Coronary artery (tissue), 2 donors: Measurements from ENCODE around the gene TBC1D12.
"Not testable (repeated sequence)": the region's sequence is repeated elsewhere in the genome, so short reads cannot be mapped to it uniquely, and the experiment has no call there.

Source experiments
- DNase-seq: peaks from one replicate; pipeline ENCODE4 v3.0.0-alpha.2; 2017; ENCODE audit warnings: low spot score
- H3K27ac ChIP-seq, 2 donors: fragments of 200-600 bp; sonication (generic); one replicate each; pipeline ENCODE4 v1.5.1; 2016 to 2019
- H3K4me3 ChIP-seq: fragments of 200-600 bp; sonication (generic); 2 replicates; pipeline ENCODE4 v1.5.1; 2016; ENCODE audit warnings: mild to moderate bottlenecking, moderate library complexity
- CTCF ChIP-seq: fragments of 200-600 bp; sonication (generic); IDR thresholded peaks from one replicate; pipeline ENCODE4 v1.5.1; 2019; ENCODE audit warnings: antibody characterized with exemption

Gene TBC1D12

GRCh38 chr10:94493463-94493862, 91.1 kb downstream of the TBC1D12 start:
- H3K4me3 ChIP-seq = no peak overlapping the region
- no peak overlapping the region for H3K27ac ChIP-seq
- no peak for TF ChIP-seq CTCF
- DNase-seq = no peak

DNA sequence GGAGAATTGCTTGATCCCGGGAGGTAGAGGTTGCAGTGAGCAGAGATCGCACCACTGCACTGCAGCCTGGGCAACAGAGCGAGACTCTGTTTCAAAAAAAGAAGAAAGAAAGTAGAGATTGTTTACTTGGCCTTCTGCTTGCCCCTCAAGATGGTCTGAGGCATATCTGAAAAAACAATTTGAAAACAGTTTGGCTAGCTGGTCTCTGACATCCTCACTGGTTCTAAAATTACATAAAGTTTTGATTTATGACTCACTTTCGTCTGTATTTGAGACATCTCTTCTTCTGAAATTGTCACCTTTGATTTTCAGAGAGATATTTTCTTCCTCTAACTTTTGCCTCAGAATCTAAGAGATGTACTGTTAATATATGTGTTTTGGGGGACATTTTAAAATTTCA, 93.7 kb downstream of the TBC1D12 start:
- TF ChIP-seq CTCF = no peak
- Histone ChIP-seq H3K27ac (no peak overlapping the region), H3K4me3 (no peak overlapping the region)
- DNase-seq = no peak

GRCh38 chr10:94496646-94497045, 94.3 kb downstream of the TBC1D12 start:
- no peak for TF ChIP-seq CTCF
- DNase-seq = no peak

GRCh38 chr10:94500063-94500462, 97.7 kb downstream of the TBC1D12 start:
- no peak for DNase-seq
- Histone ChIP-seq H3K4me3 (no peak overlapping the region), H3K27ac (no peak overlapping the region)

More at GRCh38 chr10:94496646-94497045, 94.3 kb downstream of the TBC1D12 start:
- H3K4me3 ChIP-seq = no peak overlapping the region
- H3K27ac ChIP-seq = no peak overlapping the region

DNA sequence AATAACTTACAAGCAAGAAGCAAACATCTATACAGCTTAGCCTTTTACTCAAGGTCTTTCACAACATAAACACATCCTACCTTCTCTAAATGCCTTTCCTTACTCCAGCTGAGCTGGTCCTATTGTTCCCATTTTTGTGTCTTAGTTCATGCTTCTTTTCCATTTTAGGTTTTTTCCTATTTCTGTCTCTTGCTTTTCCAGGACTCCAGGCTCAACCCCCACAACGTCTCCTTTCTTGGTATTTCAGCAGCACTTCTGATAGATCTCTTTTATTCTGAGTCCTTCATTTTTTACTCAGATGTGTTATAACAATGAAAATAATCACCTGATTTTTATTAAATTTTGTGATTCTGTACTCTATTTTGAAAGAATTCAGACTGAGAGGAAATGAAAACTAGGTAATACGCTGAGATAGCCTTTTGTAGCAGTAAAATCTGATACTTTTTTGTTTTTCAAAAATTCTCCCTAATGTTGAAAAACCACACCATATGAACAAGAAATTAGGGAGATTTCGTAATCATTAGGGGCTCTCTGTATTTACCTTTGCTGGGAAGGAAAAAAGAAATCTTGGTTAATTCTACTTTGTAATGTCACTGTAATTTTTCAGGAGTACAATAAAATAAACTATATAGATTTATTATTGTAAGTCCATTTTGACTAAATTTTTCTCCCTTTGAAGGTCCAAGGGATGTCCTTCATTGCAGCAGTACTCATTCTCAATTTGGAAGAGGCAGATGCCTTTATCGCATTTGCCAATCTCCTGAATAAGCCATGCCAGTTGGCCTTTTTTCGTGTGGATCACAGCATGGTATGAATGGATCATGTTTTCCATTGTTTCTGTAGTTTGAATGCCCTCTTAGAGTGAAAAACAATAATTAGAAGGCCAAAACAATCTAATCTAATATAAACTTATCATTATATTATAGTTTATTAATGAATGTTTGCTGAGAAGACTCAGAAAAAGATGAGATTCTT, 119.2 kb downstream of the TBC1D12 start:
- no peak for TF ChIP-seq CTCF
- Histone ChIP-seq H3K4me3 (no peak overlapping the region), H3K27ac (no peak overlapping the region)
- no peak for DNase-seq

More at GRCh38 chr10:94500063-94500462, 97.7 kb downstream of the TBC1D12 start:
- no peak for TF ChIP-seq CTCF

DNA sequence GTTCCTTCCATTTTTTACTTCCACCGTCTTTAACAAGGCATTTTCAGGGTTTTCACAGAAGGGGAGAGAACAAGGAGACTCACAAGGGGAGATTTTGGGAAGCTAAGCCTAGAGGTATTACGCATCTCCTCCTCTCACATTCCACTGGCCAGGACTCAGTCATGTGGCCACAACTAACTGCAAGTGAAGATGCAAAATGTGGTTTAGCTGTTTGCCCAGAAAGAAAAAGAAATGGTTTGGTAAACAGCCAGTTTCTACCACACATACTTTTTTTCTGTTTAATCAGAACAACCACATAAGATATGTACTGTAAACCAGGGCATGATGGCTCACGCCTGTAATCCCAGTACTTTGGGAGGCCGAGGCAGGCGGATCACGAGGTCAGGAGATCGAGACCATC, 121.8 kb downstream of the TBC1D12 start:
- DNase-seq = no peak
- no peak overlapping the region for H3K4me3 ChIP-seq
- no peak overlapping the region for H3K27ac ChIP-seq
- no peak for TF ChIP-seq CTCF

DNA sequence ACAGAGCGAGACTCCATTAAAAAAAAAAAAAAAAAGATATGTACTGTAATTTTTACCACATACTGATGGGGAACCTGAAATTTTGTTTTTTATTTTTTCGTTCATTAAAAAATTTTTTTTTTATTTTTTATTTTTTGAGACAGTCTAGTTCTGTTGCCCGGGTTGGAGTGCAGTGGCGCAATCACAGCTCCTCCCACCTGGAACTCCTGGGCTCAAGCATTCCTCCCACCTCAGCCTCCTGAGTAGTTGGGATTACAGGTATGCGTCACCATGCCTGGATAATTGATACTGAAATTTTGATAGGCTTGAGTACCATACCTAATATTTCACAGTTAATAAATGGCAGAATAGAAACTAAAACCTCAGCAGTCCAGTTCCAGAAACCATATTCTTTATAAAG, 122.4 kb downstream of the TBC1D12 start:
- TF ChIP-seq CTCF = no peak
- Histone ChIP-seq H3K27ac (no peak overlapping the region), H3K4me3 (no peak overlapping the region)
- no peak for DNase-seq

GRCh38 chr10:94531550-94531949, 129.2 kb downstream of the TBC1D12 start:
- H3K27ac ChIP-seq, DNase-seq, H3K4me3 ChIP-seq: not testable (repeated sequence)
